Umbilical cord (tissue), 2 donors: ENCODE results near the gene SMARCA5. TPM values are rescaled to one million over a fixed set of nuclear protein-coding genes. Genes with fewer than 3 reads are reported as not detected.
A peak's percentile ranks its signal among the peaks of the same experiment; 100 is the strongest.
"Not testable (repeated sequence)": the region's sequence is repeated elsewhere in the genome, so short reads cannot be mapped to it uniquely, and the experiment has no call there.

ENCODE experiments used
- DNase-seq: peaks from one replicate; pipeline ENCODE4 v3.0.0-alpha.2; 2015; ENCODE audit warnings: low spot score
- total RNA-seq: library from RNA; depleted of rRNA; stranded (reverse); fragments of >200 nt; gene quantifications from one replicate; pipeline ENCODE4 v1.2.3, GENCODE V29; 2014; ENCODE audit warnings: low replicate concordance; ENCODE audit not compliant: insufficient read depth

The SMARCA5 gene, protein sequence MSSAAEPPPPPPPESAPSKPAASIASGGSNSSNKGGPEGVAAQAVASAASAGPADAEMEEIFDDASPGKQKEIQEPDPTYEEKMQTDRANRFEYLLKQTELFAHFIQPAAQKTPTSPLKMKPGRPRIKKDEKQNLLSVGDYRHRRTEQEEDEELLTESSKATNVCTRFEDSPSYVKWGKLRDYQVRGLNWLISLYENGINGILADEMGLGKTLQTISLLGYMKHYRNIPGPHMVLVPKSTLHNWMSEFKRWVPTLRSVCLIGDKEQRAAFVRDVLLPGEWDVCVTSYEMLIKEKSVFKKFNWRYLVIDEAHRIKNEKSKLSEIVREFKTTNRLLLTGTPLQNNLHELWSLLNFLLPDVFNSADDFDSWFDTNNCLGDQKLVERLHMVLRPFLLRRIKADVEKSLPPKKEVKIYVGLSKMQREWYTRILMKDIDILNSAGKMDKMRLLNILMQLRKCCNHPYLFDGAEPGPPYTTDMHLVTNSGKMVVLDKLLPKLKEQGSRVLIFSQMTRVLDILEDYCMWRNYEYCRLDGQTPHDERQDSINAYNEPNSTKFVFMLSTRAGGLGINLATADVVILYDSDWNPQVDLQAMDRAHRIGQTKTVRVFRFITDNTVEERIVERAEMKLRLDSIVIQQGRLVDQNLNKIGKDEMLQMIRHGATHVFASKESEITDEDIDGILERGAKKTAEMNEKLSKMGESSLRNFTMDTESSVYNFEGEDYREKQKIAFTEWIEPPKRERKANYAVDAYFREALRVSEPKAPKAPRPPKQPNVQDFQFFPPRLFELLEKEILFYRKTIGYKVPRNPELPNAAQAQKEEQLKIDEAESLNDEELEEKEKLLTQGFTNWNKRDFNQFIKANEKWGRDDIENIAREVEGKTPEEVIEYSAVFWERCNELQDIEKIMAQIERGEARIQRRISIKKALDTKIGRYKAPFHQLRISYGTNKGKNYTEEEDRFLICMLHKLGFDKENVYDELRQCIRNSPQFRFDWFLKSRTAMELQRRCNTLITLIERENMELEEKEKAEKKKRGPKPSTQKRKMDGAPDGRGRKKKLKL
- 51.8 TPM for total RNA-seq

DNA sequence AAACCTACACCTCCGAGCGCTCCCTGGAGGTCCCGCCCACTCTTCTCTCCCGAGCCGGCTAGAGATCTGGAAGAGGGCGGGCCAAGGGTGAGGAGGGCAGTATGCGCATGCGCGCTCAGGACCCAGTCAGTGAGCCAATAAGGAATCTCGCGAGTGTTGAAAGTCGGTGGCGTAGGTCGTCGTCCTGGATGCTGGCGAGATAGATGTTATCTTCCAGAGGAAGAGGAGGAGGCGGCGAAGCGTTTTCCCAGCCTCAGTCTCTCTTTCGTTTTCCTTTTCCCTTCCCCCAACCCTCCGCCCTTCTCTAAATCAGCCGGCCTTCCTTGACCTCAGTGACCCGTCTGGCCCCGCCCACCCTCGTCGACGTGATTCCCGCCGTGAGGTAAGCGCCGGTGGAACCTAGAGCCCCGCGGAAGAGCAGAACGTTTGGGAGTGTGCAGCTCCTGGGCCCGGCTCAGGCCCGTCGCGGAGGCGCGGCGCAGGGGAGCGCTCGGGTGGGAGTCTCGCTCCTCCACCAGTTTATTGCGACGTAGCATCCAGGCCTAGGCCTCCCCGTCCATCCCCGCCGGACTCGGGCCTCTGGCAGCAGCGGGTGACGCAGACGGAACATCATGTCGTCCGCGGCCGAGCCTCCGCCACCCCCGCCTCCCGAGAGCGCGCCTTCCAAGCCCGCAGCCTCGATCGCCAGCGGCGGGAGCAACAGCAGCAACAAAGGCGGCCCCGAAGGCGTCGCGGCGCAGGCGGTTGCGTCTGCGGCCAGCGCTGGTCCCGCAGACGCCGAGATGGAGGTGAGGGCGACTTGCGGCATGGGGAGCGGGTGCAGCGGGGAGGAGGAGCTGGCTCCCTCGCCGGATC, at the start of gene SMARCA5:
TSS of gene SMARCA5 (plus strand) at position 389 of the 855 bp plus-strand sequence. CDS start at position 612, 223 bp downstream.
- peak; percentile 100 for DNase-seq

DNA sequence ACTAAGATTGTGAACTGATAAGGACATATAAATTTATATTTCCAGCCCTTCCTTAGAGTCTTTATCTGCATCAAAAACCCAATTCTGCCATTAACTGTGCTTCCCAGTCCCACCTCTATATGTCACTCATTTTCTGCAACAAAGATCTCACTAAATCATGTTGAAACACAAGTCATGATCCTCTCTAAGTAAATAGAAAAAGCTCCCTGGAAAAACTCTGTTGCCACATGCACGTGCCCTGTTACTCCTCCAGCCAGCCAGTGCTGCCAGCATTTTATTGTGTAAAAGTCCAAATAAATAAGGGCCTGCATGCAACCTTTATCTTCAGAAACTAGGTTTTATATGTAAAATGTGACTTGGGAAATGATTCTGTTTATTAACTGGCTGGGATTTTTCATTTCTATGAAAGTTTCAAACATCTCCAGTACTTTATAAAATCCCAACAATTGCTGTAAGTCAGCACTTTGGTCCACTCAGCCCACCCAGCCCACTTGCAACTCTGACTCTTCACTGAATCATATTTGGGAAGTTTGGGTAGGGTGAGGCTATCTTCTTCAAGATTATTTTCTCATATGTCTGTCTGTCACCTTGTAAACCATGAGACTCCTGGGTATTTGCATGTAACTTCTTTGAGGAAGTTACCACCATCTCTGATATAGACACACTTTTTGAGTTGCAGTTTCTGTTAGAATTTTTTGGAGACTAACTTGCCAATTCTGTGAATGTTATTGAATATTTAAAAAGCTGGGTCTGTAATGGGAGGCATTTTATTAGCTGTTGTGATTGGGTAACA, 40.0 kb upstream of the SMARCA5 start:
- no peak for DNase-seq

DNA sequence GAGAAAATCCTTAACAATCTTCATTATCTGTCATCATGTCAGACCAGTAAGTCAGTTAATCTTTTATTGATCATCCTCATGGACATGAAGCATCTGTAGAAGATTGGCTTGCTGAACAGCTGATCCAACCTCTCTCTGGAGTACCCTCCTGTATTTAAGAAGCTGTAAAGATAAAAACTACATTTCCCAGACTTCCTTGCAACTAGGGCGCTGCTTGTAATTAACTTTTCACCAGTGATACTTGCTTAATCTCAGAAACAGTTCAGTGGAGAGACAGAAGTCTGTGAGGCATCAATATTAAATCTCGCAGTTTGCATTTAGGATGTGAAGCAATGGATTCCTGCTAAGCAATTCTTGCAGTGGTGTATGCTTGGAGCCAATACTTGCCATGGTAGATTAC, 36.0 kb upstream of the SMARCA5 start:
- DNase-seq, result no peak

DNA sequence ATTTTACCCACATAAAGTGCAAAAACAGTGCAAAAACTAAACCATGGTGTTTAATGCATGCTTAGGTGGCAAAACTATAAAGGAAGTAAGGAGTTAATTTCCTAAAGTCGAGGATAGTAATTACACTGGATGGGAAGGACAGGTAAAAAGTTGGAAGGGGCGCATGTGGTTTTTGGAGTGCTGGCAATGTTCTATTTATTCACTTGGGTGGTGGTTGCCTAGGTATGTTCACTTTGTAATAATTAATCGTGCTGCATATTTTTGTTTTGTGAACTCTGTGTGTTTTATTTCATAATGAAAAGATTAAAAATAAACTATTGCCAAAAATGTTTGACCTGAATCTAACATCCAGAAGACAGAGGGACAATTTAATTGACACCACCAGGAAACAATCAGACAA, 32.1 kb upstream of the SMARCA5 start:
- DNase-seq, result no peak

DNA sequence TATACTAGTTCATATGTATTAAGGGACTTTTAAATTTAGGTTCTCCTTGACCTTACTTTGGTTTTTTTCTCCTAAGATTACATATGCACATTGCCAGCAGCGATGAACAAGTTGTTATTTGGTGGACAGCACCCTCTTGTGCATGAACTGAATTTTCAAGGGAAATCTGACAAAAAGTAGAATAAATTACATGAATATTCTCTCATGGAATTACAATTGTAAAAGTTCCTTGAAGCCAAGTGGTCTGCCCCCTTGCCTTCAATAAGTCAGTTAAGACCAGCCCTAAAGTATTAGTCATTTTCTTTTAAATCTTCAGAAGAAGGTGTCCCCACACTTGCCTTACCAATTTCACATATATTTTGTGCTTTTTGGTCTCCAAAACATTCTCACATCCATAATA, 30.7 kb upstream of the SMARCA5 start:
- DNase-seq, result peak; percentile 61

DNA sequence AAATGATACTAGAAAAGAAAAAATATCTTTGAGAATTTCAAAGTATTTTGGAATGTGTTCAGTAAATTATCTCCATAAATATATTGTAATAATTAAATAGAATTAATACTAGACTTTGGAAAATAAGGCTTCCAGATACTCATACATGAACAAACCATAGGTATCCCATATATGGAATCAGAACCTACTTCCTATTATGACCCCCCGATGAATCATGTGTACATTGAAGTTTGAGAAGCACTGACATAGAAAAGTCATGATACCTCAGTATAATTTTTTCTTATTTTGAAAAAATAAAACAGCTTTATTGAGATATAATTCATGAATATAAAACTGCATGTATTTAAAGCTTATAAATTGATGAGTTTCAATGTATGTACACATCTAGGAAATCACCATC, 27.2 kb upstream of the SMARCA5 start:
- DNase-seq, result no peak

DNA sequence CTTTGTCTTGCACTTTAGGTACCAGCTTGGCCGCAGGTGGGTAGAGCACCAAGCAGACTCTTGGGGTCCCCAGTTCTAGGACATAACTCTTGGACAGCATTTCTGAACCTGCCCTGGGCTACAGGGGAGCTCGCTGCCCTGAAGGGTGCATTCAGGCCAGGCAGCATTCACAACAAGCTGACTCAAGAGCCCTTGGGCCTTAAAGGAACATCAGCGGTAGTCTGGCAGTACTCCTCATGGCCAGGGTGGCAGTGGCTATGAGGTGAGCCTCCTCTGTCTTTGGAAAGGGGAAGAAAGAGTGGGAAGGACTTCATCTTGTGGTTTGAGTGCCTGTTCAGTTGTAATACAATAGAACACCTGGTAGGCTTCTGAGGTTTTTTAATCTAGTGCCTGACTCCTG, 24.8 kb upstream of the SMARCA5 start:
- DNase-seq, result no peak

DNA sequence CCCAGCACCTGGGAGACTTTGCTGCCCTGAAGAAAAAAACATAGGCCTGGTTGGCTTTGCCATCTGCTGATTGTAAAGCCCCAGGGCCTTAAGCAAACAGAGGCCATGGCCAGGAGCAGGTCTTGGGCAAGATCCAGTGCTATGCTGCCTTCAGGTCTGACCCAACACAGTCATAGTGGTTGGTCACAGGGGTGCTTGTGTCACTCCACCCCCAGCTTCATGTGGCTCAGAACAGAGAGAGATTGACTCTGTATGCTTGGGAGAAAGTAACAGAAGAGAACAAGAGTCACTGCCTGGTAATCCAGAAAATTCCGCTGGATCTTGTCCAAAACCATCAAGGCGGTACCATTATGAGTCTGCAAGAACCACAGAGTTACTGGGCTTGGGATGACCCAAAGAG, 24.4 kb upstream of the SMARCA5 start:
- no peak for DNase-seq

DNA sequence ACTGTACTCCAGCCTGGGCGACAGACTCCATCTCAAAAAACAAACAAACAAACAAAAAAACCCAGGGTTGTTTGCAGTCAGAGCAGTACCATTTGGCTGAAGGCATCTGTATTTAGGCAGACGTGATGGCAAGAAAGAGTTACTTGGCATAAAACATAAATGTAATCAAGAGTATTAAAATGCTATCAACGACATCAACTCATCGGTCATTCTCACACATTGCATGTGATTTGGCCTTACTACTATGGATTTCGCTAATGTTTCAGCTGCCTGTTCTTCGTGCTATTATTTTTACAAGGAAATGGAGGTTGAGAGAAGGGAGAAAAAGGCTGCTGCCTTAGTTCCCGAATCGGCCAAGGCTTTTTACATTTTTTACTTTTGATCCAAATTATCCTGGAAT, 15.5 kb upstream of the SMARCA5 start:
- DNase-seq, result no peak

DNA sequence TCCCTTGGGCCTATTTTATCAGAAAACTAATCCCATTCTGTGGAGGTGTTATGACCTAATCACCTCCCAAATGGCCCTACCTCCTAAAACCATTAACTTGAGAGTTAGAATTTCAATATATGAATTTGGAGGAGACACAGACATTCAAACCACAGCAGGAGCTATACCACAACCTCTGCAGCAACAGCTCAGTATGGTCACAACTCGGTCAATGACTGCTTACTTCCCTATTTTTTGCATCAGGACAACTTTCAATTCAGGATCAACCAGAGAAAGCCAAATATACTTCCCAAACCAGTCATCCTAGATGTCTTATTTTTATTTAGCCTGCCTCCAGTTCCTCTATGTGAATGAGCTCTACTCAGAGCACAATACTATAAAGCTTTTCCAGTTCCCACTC, 11.3 kb upstream of the SMARCA5 start:
- DNase-seq, result no peak

DNA sequence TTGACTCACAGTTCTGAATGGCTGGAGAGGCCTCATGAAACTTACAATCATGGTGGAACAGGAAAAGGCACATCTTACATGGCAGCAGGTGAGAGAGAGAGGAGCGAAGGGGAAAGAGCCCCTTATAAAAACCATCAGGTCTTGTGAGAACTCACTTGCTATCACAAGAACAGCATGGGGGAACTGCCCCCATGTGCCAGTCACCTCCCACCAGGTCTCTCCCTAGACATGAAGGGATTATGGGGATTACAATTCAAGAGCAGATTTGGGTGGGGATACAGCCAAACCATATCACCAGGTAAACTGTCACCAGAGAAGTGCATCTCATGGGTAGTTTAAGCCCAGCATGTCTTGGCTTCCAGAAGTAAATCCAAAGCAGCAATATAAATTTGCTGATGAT, 7.5 kb upstream of the SMARCA5 start:
- DNase-seq, result no peak

DNA sequence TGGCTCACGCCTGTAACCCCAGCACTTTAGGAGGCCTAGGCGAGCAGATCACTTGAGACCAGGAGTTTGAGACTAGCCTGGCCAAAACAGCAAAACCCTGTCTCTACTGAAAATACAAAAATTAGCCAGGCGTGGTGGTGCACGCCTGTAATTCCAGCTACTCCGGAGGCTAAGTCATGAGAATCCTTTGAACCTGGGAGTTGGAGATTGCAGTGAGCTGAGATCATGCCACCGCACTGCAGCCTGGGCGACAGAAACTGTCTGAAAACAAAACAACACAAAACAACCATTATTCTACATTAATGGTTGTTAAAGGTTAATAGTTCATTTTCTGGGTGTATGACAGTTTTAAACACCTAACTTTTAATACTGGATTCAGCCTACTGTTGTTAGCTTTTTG, 1.6 kb upstream of the SMARCA5 start:
- no peak for DNase-seq

DNA sequence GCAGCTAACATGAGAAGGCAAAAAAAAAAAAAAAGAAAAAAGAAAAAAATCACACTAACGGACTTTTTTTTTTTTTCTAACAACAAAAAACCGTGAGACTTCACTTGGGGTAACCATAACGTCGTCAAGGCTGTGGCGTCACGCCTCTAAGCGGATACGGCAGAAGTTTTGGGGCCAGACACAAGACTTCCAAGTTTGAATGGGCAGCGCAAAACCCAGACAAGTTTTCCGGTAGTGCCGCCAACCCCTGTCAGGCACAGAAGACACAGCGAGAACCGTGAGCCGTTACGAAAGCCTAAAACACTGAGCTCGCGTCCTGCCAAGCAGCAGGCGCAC, 556 bp upstream of the SMARCA5 start:
- DNase-seq, result no peak

DNA sequence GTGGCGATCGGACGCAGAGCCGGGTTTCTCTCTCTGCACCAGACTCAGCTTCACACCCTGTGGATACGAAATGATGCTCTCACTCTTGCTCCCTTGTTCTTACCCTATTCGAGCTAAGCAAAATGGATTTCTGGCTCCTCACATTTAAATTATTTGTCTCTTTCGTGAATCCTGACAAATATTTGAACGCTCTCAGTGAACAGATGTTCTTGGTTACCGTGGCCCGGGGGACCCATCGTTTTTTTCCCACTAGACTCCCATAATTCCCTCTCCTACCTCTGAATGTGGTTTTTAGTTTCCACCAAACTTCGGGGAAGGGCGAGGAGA, 630 bp downstream of the SMARCA5 start:
- no peak for DNase-seq

DNA sequence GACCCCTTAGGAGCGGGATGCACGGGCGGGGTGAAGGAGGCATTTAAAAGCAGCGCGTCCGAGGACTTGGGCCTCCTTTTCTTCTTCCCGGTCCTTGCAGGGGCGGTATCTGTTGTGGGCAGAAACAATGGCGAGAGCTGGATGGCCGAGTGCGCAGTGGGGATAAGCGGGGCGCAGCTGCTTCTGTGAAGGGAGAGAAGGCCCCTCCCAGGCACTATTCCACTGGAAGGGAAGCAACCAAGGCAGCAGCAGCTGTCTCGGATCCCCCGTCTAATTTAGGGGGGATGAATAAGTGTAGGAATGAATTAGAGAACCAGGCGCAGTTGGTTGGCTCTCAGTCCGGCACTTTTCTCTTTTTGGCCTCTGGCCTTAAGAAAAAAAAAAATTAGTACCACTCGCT, 995 bp downstream of the SMARCA5 start:
- peak; percentile 70 for DNase-seq

DNA sequence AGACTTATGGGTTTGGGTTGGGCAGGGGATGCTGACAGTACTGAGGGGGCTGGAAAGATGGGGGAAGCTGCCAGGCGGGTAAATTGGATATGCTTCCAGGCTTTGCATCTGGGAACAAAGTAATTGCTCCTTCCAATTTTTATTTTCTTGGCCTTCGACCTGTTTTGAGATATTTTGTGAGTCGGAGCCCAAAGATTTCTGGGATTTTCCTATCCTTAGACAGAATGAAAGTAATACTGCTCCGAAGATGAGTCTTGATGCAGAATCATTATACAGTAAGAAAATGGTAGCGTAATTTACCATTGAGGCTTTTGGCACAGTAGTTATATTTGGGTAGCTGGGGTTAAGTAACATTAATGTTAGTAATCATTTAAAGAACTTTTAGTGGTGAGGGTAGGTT, 1.4 kb downstream of the SMARCA5 start:
- DNase-seq, result no peak

DNA sequence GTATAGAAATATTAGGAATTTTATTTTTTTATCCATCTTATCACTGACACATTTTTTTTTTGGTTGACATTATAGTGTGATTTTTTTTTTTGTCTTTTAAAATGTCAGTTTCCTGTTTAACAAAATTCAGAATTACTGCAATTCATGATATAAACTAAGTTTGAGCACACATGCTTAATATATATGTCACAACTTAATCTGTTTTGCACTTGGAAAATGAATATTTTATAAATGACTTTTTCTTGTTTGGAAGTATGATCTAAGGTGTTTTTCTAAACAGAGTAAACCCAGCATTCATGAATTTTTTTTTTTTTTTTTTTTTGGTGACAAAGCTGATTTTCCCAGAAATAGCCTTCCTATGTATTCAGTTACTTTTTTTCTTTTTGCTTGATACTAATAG, 2.4 kb downstream of the SMARCA5 start:
- no peak for DNase-seq

DNA sequence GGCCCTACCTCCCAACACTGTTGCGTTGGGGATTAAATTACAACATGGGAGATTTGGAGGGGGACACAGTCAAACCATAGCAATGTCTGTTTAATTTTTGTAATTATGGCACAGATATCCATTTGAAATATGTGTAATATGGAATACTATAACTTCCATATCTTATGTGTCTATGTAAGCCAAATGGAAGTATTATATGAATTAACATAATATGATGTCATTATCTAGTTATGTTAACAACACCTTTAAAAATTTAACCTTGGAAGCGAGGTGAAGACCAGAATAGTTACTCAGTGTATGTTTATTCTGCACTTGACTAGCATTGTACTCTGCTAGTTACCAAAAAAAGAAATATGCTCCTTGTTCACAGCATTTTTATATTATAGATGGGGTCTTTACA, 4.3 kb downstream of the SMARCA5 start:
- DNase-seq, result no peak

DNA sequence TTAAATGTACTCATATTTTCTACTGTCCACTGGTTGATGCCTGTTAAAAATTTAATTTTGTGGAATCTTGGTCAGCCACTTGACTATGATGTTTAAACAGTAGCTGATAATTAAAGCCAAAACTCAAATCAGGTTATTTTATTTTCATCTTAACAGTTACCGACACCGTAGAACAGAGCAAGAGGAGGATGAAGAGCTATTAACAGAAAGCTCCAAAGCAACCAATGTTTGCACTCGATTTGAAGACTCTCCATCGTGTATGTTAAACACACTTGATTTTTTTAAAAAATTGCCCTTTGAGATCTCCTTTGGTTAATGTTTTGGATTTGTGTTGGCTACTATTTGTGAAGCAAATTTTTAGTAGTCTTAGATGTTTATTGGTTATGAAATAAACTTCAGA, 10.7 kb downstream of the SMARCA5 start:
- no peak for DNase-seq

DNA sequence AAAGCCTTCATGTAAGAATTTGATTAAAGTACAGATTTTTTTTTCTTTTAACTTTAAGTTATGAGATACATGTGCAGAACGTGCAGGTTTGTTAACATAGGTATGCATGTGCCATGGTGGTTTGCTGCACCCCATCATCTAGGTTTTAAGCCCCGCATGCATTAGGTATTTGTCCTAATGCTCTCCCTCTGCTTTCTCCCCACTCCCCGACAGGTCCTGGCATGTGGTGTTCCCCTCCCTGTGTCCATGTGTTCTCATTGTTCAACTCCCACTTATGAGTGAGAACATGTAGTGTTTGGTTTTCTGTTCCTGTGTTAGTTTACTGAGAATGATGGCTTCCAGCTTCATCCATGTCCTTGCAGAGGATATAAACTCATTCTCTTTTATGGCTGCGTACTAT, 14.5 kb downstream of the SMARCA5 start:
- DNase-seq, result not testable (repeated sequence)

DNA sequence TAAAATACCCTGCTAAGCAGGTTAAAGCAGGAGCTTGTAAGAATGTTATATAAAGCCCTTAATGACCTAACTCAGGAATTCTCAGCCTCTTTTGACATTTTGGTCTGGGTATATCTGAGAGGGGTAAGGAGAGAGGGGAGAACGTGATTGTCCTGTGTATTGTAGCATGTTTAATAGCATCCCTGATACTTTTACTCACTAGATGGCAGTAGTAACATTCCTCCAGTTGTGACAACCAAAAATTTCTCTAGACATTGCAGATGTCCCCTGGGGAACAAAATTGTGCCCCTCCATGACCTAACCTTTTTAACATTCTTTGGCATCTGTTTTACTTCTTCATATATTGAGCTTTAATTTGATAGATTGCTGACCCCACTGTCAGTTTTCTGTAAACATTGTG, 17.9 kb downstream of the SMARCA5 start:
- DNase-seq, result no peak
